SU-DHL-6 (cell line): Measurements from ENCODE around the gene NRL.

Experiments
- H2AFZ ChIP-seq: fragments of 200-600 bp; sonication (generic); 2 replicates; pipeline ENCODE4 v1.6.1; 2014; ENCODE audit warnings: low read depth, mild to moderate bottlenecking, moderate library complexity, mixed read lengths, antibody characterized with exemption, low read length; ENCODE audit not compliant: severe bottlenecking
- H3F3A ChIP-seq: fragments of 200-600 bp; shearing (Covaris generic); 2 replicates; pipeline ENCODE4 v1.6.0; 2016; ENCODE audit warnings: antibody characterized with exemption, mild to moderate bottlenecking; ENCODE audit not compliant: insufficient read depth
- H3K27ac ChIP-seq: fragments of 200-600 bp; sonication (generic); 2 replicates; pipeline ENCODE4 v1.5.1; 2016; ENCODE audit warnings: low read depth, mild to moderate bottlenecking, low read length, moderate library complexity, mixed read lengths
- H3K27me3 ChIP-seq: fragments of 200-600 bp; sonication (generic), shearing (Covaris generic); 2 replicates; pipeline ENCODE4 v1.6.0; 2014; ENCODE audit warnings: mild to moderate bottlenecking, low read length
- H3K36me3 ChIP-seq: fragments of 200-600 bp; sonication (generic); 2 replicates; pipeline ENCODE4 v1.6.1; 2014; ENCODE audit warnings: mild to moderate bottlenecking, low read length, mixed read lengths
- H3K4me2 ChIP-seq: fragments of 300-600, 200-600 bp; shearing (Covaris generic), sonication (generic); 2 replicates; pipeline ENCODE4 v1.6.0; 2014; ENCODE audit warnings: low read length, low read depth, mild to moderate bottlenecking; ENCODE audit not compliant: poor library complexity, severe bottlenecking
- H3K4me3 ChIP-seq: fragments of 200-600 bp; sonication (generic); 2 replicates; pipeline ENCODE4 v1.5.1; 2014; ENCODE audit warnings: antibody characterized with exemption, low read length, mild to moderate bottlenecking, mixed read lengths; ENCODE audit not compliant: insufficient read depth, poor library complexity, severe bottlenecking
- H3K79me2 ChIP-seq: fragments of 200-600 bp; sonication (generic); 2 replicates; pipeline ENCODE4 v1.6.1; 2014; ENCODE audit warnings: mild to moderate bottlenecking, low read length, moderate library complexity; ENCODE audit not compliant: insufficient read depth
- H3K9ac ChIP-seq: fragments of 200-600 bp; sonication (generic); 2 replicates; pipeline ENCODE4 v1.7.0; 2014; ENCODE audit warnings: mild to moderate bottlenecking, low read length
- H3K9me2 ChIP-seq: fragments of 200-600 bp; sonication (generic); replicated peaks from 2 replicates; pipeline ENCODE4 v1.6.1; 2014; ENCODE audit warnings: low read length; ENCODE audit not compliant: insufficient read depth
- H3K9me3 ChIP-seq: fragments of 200-600 bp; sonication (generic); 2 replicates; pipeline ENCODE4 v1.6.1; 2014; ENCODE audit warnings: low read length, mixed read lengths; ENCODE audit not compliant: insufficient read depth
- H4K20me1 ChIP-seq: fragments of 200-600 bp; sonication (generic); 2 replicates; pipeline ENCODE4 v1.6.1; 2014; ENCODE audit warnings: low read depth, mild to moderate bottlenecking, antibody characterized with exemption, low read length, moderate library complexity, mixed read lengths
- CTCF ChIP-seq: fragments of 200-600 bp; sonication (generic); IDR thresholded peaks from one replicate; pipeline ENCODE4 v1.5.1; 2017; ENCODE audit warnings: antibody characterized with exemption, mild to moderate bottlenecking, low read length, moderate library complexity; ENCODE audit not compliant: insufficient read depth, poor library complexity, severe bottlenecking
- EZH2phosphoT487 ChIP-seq: fragments of 200-600 bp; sonication (generic), shearing (Covaris generic); conservative IDR thresholded peaks from 2 replicates; pipeline ENCODE4 v1.6.1; 2018; ENCODE audit warnings: mild to moderate bottlenecking, antibody characterized with exemption, low read length, moderate library complexity, mixed read lengths

NRL gene

GRCh38 chr14:24093207-24093900 lies 21.4 kb downstream of the NRL start:
- H3K4me3 ChIP-seq, result peak overlapping the region; percentile 92

GRCh38 chr14:24092505-24093206 lies 22.1 kb downstream of the NRL start:
- Histone ChIP-seq H3F3A (peaks cover 19% of the 10 kb centered on the region), H3K9ac (no peak overlapping the region), H3K27me3 (no peaks in the 10 kb centered on the region), H3K36me3 (no peaks in the 10 kb centered on the region), H3K9me2 (no peaks in the 10 kb centered on the region), H3K9me3 (no peaks in the 10 kb centered on the region), H2AFZ (no peak overlapping the region), H3K4me3 (no peak overlapping the region), H3K4me2 (no peak overlapping the region), H3K27ac (peak overlapping the region; percentile 26; the same call in 1 of the 2 replicates), H4K20me1 (no peaks in the 10 kb centered on the region), H3K79me2 (peaks cover 8% of the 10 kb centered on the region; the same call in 1 of the 2 replicates)
- TF ChIP-seq CTCF (no peak), EZH2phosphoT487 (no peak)

More at GRCh38 chr14:24093207-24093900, 21.4 kb downstream of the NRL start:
- Histone ChIP-seq H4K20me1 (no peaks in the 10 kb centered on the region), H3K36me3 (no peaks in the 10 kb centered on the region), H3F3A (peaks cover 19% of the 10 kb centered on the region), H3K9ac (peak overlapping the region; percentile 96), H3K4me2 (peak overlapping the region; percentile 87), H3K9me3 (no peaks in the 10 kb centered on the region), H3K27me3 (no peaks in the 10 kb centered on the region), H3K79me2 (peaks cover 8% of the 10 kb centered on the region; the same call in 1 of the 2 replicates), H3K9me2 (no peaks in the 10 kb centered on the region), H3K27ac (peak overlapping the region; percentile 50), H2AFZ (peak overlapping the region; percentile 43)
- TF ChIP-seq EZH2phosphoT487 (no peak), CTCF (no peak)

- TF ChIP-seq CTCF (no peak), EZH2phosphoT487 (no peak)
- H3K9ac ChIP-seq, result no peak overlapping the region
These were observed 22.6 kb downstream of the NRL start for GRCh38 chr14:24092110-24092504.

More at GRCh38 chr14:24092110-24092504, 22.6 kb downstream of the NRL start:
- Histone ChIP-seq H3K27me3 (no peaks in the 10 kb centered on the region), H2AFZ (no peak overlapping the region), H3K79me2 (peaks cover 8% of the 10 kb centered on the region; the same call in 1 of the 2 replicates), H3K4me3 (no peak overlapping the region), H3K4me2 (no peak overlapping the region), H3K9me2 (no peaks in the 10 kb centered on the region), H3F3A (peaks cover 19% of the 10 kb centered on the region), H3K9me3 (no peaks in the 10 kb centered on the region), H4K20me1 (no peaks in the 10 kb centered on the region), H3K36me3 (no peaks in the 10 kb centered on the region), H3K27ac (no peak overlapping the region)
